OCI-LY7 (cell line): Measurements from ENCODE around the gene ADCK2. TPM values are rescaled to one million over a fixed set of nuclear protein-coding genes. Genes with fewer than 3 reads are reported as not detected.
"Not testable (repeated sequence)": the region's sequence is repeated elsewhere in the genome, so short reads cannot be mapped to it uniquely, and the experiment has no call there.

ENCODE experiments used
- BruUV-seq: library from RNA; stranded (reverse); fragments of 400-500 nt; replicated peaks from 2 replicates; lab custom pipeline; 2021; lab: Mats Ljungman, UMichigan
- CTCF ChIA-PET: fragments of 300-600 bp; sonication (Branson Sonifier 250); formaldehyde crosslinking; loops from one replicate; lab custom pipeline; 2022; ENCODE audit warnings: antibody characterized with exemption; ENCODE audit not compliant: unreplicated experiment; lab: Charles Lee
- POLR2A ChIA-PET: fragments of 300-600 bp; sonication (Branson Sonifier 250); formaldehyde crosslinking; loops from one replicate; lab custom pipeline; 2022; ENCODE audit warnings: antibody characterized with exemption; lab: Charles Lee
- DNase-seq: peaks from one replicate; pipeline ENCODE4 v3.0.0-alpha.2; 2015; ENCODE audit warnings: low spot score
- H2AFZ ChIP-seq: fragments of 200-600 bp; sonication (generic), shearing (Covaris generic); 2 replicates; pipeline ENCODE4 v1.6.1; 2014; ENCODE audit warnings: mild to moderate bottlenecking, antibody characterized with exemption, low read length, moderate library complexity
- H3K27ac ChIP-seq: fragments of 200-600 bp; sonication (generic); 2 replicates; pipeline ENCODE4 v1.5.1; 2014; ENCODE audit warnings: mixed run types, low read depth, mild to moderate bottlenecking, moderate library complexity, low read length, inconsistent platforms; ENCODE audit not compliant: poor library complexity, severe bottlenecking
- H3K36me3 ChIP-seq: fragments of 200-600 bp; sonication (generic); 2 replicates; pipeline ENCODE4 v1.6.1; 2014; ENCODE audit warnings: mild to moderate bottlenecking, antibody characterized with exemption, low read length, moderate library complexity, mixed read lengths; ENCODE audit not compliant: insufficient read depth
- H3K4me1 ChIP-seq: fragments of 200-600 bp; sonication (generic); 2 replicates; pipeline ENCODE4 v1.5.1; 2014; ENCODE audit warnings: mild to moderate bottlenecking, low read length; ENCODE audit not compliant: insufficient read depth, poor library complexity, severe bottlenecking
- H3K4me2 ChIP-seq: fragments of 200-600 bp; sonication (generic); 2 replicates; pipeline ENCODE4 v1.6.1; 2014; ENCODE audit warnings: mild to moderate bottlenecking, low read length
- H3K4me3 ChIP-seq: fragments of 200-600 bp; sonication (generic); 2 replicates; pipeline ENCODE4 v1.5.1; 2014; ENCODE audit warnings: mild to moderate bottlenecking, low read depth, low read length; ENCODE audit not compliant: poor library complexity, severe bottlenecking
- H3K79me2 ChIP-seq: fragments of 200-600 bp; sonication (generic); 2 replicates; pipeline ENCODE4 v1.6.1; 2016; ENCODE audit warnings: low read depth, mild to moderate bottlenecking, low read length, moderate library complexity, mixed read lengths; ENCODE audit not compliant: insufficient read depth
- H3K9me2 ChIP-seq: fragments of 200-600 bp; sonication (generic); 2 replicates; pipeline ENCODE4 v1.6.1; 2016; ENCODE audit warnings: mild to moderate bottlenecking, low read length, mixed read lengths; ENCODE audit not compliant: insufficient read depth
- H3K9me3 ChIP-seq: fragments of 200-600 bp; sonication (generic); 2 replicates; pipeline ENCODE4 v1.6.1; 2014; ENCODE audit warnings: mild to moderate bottlenecking, mixed run types, low read length, mixed read lengths
- H4K20me1 ChIP-seq: fragments of 200-600 bp; sonication (generic); 2 replicates; pipeline ENCODE4 v1.6.1; 2014; ENCODE audit warnings: mild to moderate bottlenecking, antibody characterized with exemption, low read length, moderate library complexity, mixed read lengths; ENCODE audit not compliant: insufficient read depth
- EZH2phosphoT487 ChIP-seq: fragments of 200-600 bp; sonication (generic); IDR thresholded peaks from 2 replicates; pipeline ENCODE4 v1.6.1; 2018; ENCODE audit warnings: low read depth, borderline replicate concordance, mild to moderate bottlenecking, mixed run types, antibody characterized with exemption, low read length, moderate library complexity, mixed read lengths
- intact Hi-C: fragments of 100-400 bp; cut with micrococcal nuclease; formaldehyde crosslinking; loops from one replicate; pipeline ENCODE4 v1.10.0; 2022; ENCODE audit not compliant: unreplicated experiment
- total RNA-seq, 2 experiments: library from RNA; depleted of rRNA in 1 of 2; stranded (reverse); fragments of >200 nt in 1 of 2; shearing (Covaris generic) in 1 of 2; gene quantifications; 2 replicates each; pipeline ENCODE4 v1.2.3, GENCODE V29; 2014 to 2022
- TF ChIP-seq, protein P1 (sequence below): fragments of 200-600 bp; sonication (generic); conservative IDR thresholded peaks from 2 replicates; pipeline ENCODE4 v1.5.1; 2014; ENCODE audit warnings: mild to moderate bottlenecking, antibody characterized with exemption, low read length, moderate library complexity, mixed read lengths

The ADCK2 gene
- total RNA-seq, 2 experiments from 2014 or later, result 45.8 to 60.2 TPM

DNA sequence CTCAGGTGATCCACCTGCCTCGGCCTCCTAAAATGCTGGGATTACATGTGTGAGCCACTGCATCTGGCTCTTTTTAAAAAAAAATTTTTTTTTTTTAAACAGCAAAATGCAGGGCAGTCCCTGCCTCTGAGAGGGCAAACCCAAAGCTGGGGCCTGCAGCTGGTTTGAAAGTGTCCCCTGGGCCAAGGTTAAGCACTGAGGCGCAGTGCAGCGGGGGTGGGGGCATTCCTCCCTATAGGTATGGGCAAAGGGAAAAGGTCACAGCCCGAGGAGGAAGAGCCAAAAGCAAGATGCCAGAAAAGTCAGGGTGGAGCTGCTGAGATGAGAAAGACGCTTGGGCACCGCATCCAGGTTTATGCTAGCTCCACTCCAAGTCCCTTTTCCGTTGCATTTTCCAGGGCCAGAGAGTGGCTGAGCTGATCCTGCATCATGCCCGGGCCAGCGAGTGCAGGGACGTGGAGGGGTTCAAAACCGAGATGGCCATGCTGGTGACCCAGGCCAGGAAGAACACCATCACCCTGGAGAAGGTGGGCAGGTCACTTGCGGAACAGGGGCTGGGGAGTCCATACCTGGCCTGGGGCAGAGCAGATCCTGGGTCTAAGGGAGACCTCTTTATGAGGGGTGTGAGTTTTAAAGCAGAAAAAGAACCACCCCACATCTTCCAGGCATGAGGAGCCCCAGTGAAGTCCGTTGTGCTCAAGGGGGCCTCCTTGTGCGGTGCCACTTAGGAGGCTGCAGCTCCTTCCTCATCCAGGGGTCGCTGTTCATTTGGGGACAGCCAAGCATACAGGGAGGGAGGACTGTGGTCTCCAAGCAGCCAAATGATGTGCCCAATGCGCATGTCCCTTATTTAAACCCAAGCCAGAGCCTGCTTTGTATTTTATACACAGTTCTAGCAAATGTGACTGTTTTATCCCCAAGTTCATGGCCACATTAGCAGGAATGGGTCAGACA is 16.7 kb downstream of the ADCK2 start:
- no TSS peak for BruUV-seq
- Histone ChIP-seq H3K4me1 (no peaks in the 10 kb centered on the region), H3K9me3 (no peaks in the 10 kb centered on the region), H3K36me3 (peaks cover 87% of the 10 kb centered on the region), H3K4me3 (no peak overlapping the region), H3K4me2 (no peak overlapping the region), H4K20me1 (no peaks in the 10 kb centered on the region), H3K79me2 (no peaks in the 10 kb centered on the region), H3K9me2 (no peaks in the 10 kb centered on the region), H3K27ac (no peak overlapping the region), H2AFZ (no peak overlapping the region)
- DNase-seq, result no peak
- intact Hi-C loops, result no loop called here
- ChIA-PET CTCF (no interaction called here), POLR2A (no interaction called here)
- TF ChIP-seq EZH2phosphoT487, result no peak
- TF ChIP-seq, protein P1, sequence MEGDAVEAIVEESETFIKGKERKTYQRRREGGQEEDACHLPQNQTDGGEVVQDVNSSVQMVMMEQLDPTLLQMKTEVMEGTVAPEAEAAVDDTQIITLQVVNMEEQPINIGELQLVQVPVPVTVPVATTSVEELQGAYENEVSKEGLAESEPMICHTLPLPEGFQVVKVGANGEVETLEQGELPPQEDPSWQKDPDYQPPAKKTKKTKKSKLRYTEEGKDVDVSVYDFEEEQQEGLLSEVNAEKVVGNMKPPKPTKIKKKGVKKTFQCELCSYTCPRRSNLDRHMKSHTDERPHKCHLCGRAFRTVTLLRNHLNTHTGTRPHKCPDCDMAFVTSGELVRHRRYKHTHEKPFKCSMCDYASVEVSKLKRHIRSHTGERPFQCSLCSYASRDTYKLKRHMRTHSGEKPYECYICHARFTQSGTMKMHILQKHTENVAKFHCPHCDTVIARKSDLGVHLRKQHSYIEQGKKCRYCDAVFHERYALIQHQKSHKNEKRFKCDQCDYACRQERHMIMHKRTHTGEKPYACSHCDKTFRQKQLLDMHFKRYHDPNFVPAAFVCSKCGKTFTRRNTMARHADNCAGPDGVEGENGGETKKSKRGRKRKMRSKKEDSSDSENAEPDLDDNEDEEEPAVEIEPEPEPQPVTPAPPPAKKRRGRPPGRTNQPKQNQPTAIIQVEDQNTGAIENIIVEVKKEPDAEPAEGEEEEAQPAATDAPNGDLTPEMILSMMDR, result no peak

DNA sequence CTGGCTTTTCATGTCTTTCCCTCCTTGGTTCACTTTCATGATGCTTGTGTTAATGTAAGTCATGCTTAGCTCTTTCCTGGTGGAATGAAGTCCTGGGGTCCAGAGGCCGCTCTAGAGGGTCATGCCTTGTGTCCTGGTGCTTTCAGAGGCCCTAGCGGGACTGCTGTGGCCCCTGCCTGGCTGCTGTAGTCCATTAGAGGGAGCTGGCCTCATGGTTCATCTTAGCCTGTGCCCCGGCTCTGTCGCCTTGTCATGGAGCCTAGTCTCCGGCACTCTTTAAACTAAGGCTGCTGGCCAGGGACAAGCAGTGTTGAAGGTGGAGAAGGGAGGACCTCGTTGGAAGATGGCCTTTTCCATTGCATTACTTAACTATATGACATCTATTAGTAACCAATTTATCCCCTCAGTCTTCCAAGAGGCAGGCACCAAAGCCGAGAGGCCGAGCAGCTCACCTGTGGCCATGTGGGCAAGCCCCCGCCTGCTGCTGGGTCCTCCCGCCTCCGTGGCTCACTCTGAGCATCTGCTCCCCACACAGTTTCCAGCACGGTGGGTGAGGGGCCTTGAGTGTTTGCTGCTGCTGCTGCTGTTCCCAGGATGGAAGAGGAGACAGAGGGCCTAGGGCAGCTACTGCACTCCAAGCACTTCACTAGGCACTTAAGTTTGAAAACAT is 18.8 kb downstream of the ADCK2 start:
- H3K9me3 ChIP-seq, result no peaks in the 10 kb centered on the region
- ChIA-PET POLR2A (interaction anchor here (1.7 to 1.9 kb wide), 2 partner anchors 11 to 17 kb away, joined by 6 to 7 read pairs; no protein-coding TSS in a partner anchor), CTCF (no interaction called here)
- H3K4me2 ChIP-seq, result no peak overlapping the region
- DNase-seq, result no peak
- H3K9me2 ChIP-seq, result no peaks in the 10 kb centered on the region
- H3K4me1 ChIP-seq, result peaks cover 9% of the 10 kb centered on the region
- intact Hi-C loops, result no loop called here
- H3K27ac ChIP-seq, result no peak overlapping the region
- no peaks in the 10 kb centered on the region for H4K20me1 ChIP-seq
- H3K4me3 ChIP-seq, result no peak overlapping the region
- no TSS peak for BruUV-seq
- H2AFZ ChIP-seq, result no peak overlapping the region
- H3K36me3 ChIP-seq, result peaks cover 84% of the 10 kb centered on the region
- TF ChIP-seq EZH2phosphoT487, result no peak
- TF ChIP-seq, protein P1, result no peak
- H3K79me2 ChIP-seq, result no peaks in the 10 kb centered on the region

DNA sequence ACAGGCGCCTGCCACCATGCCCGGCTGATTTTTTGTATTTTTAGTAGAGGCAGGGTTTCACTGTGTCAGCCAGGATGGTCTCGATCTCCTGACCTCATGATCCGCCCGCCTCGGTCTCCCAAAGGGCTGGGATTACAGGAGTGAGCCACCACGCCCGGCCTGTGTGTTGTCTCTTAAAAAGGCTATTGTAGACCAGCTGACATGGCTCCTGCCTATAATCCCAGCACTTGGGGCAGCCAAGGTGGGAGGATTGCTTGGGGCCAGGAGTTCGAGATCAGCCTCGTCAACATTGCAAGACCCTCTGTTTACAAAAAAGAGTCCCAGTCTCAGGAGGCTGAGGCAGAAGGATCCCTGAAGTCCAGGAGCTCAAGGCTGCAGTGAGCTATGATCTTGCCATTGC is 21.1 kb downstream of the ADCK2 start:
- peaks cover 17% of the 10 kb centered on the region for H3K79me2 ChIP-seq
- H4K20me1 ChIP-seq, DNase-seq, H2AFZ ChIP-seq, H3K27ac ChIP-seq, H3K9me2 ChIP-seq, intact Hi-C loops, H3K4me2 ChIP-seq, H3K9me3 ChIP-seq, BruUV-seq, H3K4me3 ChIP-seq: not testable (repeated sequence)
- ChIA-PET CTCF (interaction anchor here (0.6 kb wide), 1 partner anchor 763 kb away, joined by 3 read pairs; no protein-coding TSS in a partner anchor), POLR2A (interaction anchor here (1.1 kb wide), 1 partner anchor 17 kb away, joined by 3 read pairs; no protein-coding TSS in a partner anchor)
- H3K4me1 ChIP-seq, result peaks cover 21% of the 10 kb centered on the region
- peaks cover 66% of the 10 kb centered on the region for H3K36me3 ChIP-seq
